Lower leg skin (tissue), 3 donors: ENCODE results near the gene GALNT11.

Experiments used
- POLR2A ChIP-seq, 2 donors: fragments of 450-650 bp; IDR thresholded peaks; one replicate each; pipeline ENCODE4 v1.6.1; 2016 to 2017; ENCODE audit warnings: antibody characterized with exemption in 2 of 2, mild to moderate bottlenecking in 1 of 2, moderate library complexity in 1 of 2
- TF ChIP-seq, protein P1 (sequence below), 3 donors: fragments of 450-650 bp; IDR thresholded peaks; one replicate each; pipeline ENCODE4 v1.5.1; 2016; ENCODE audit warnings: antibody characterized with exemption in 3 of 3, mild to moderate bottlenecking in 3 of 3, moderate library complexity in 2 of 3

DNA sequence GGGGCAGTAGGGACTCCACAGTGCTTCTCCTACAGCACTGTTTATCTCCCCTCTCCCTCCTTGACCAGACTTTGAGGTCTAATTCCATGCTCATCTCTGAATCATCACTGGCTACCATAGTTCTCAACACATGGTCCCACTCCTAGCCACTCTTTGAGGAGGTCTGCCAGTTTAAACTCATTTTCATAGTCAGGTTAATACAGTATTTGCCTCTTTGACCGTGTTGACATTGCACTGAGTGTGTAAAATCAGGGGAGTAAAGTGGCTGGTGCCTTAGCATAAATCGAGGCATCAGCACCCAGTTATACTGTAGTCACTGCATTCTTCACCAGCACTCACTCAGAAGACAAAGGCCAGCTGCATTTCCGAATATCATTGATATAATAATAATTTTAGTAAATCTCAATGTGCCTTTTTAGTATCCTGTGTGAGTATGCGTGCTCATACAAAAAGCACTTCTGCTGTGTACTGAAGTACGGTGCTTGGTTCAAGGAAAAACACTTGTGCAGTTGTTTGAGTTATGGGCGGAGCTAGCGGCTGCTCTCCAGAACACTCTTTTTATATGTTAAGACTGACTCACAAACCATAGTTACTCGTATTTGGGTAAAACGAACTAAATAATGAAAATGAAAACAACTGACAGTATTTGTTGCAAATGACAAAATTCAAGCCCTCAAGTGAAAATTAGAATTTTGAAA is 89.7 kb downstream of the GALNT11 start:
- TF ChIP-seq, protein P1, sequence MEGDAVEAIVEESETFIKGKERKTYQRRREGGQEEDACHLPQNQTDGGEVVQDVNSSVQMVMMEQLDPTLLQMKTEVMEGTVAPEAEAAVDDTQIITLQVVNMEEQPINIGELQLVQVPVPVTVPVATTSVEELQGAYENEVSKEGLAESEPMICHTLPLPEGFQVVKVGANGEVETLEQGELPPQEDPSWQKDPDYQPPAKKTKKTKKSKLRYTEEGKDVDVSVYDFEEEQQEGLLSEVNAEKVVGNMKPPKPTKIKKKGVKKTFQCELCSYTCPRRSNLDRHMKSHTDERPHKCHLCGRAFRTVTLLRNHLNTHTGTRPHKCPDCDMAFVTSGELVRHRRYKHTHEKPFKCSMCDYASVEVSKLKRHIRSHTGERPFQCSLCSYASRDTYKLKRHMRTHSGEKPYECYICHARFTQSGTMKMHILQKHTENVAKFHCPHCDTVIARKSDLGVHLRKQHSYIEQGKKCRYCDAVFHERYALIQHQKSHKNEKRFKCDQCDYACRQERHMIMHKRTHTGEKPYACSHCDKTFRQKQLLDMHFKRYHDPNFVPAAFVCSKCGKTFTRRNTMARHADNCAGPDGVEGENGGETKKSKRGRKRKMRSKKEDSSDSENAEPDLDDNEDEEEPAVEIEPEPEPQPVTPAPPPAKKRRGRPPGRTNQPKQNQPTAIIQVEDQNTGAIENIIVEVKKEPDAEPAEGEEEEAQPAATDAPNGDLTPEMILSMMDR (IDR thresholded peaks at IDR 0.05): no peak
- no peak for TF ChIP-seq POLR2A (IDR thresholded peaks at IDR 0.05)
